Transverse colon (tissue), 4 donors: Measurements from ENCODE around the gene DEK. TPM values are rescaled to one million over a fixed set of nuclear protein-coding genes. Genes with fewer than 3 reads are reported as not detected.
A peak's percentile ranks its signal among the peaks of the same experiment; 100 is the strongest.
"Not testable (repeated sequence)": the region's sequence is repeated elsewhere in the genome, so short reads cannot be mapped to it uniquely, and the experiment has no call there.

Experiments used
- DNase-seq: peaks from one replicate; pipeline ENCODE4 v3.0.0-alpha.2; 2019
- H3K27ac ChIP-seq, 4 donors: fragments of 200-600 bp; sonication (generic); 2 replicates each; pipeline ENCODE4 v1.5.1; 2016 to 2018; ENCODE audit warnings: inconsistent platforms in 4 of 4
- H3K27me3 ChIP-seq: fragments of 200-600 bp; sonication (generic); 2 replicates; pipeline ENCODE4 v1.5.1; 2017; ENCODE audit warnings: inconsistent platforms
- H3K36me3 ChIP-seq, 4 donors: fragments of 200-600 bp; sonication (generic); 2 replicates each; pipeline ENCODE4 v1.5.1; 2017 to 2019; ENCODE audit warnings: inconsistent platforms in 4 of 4
- H3K4me1 ChIP-seq, 4 donors: fragments of 200-600 bp; sonication (generic); 2 replicates each; pipeline ENCODE4 v1.5.1; 2017 to 2020; ENCODE audit warnings: inconsistent platforms in 4 of 4
- H3K4me3 ChIP-seq, 4 donors: fragments of 200-600 bp; sonication (generic); 1 replicate in 1 of 4; 2 replicates in 3 of 4; pipeline versions ENCODE4 v1.5.1 to v1.6.1; 2017 to 2019; ENCODE audit warnings: inconsistent platforms in 4 of 4
- H3K9me3 ChIP-seq, 2 donors: fragments of 200-600 bp; sonication (generic); 2 replicates each; pipeline ENCODE4 v1.5.1; 2017 to 2019; ENCODE audit warnings: inconsistent platforms in 2 of 2
- EP300 ChIP-seq: sonication (generic); formaldehyde crosslinking; IDR thresholded peaks from one replicate; pipeline ENCODE4 v1.6.1; 2017; ENCODE audit warnings: antibody characterized with exemption, low read depth
- POLR2A ChIP-seq: fragments of 450-650 bp; IDR thresholded peaks from one replicate; pipeline ENCODE4 v1.6.1; 2016; ENCODE audit warnings: antibody characterized with exemption, mild to moderate bottlenecking, moderate library complexity
- POLR2AphosphoS5 ChIP-seq, 3 donors: sonication (generic); formaldehyde crosslinking; IDR thresholded peaks; one replicate each; pipeline ENCODE4 v1.6.1; 2016; ENCODE audit warnings: antibody characterized with exemption in 3 of 3
- WGBS, 2 donors: methylation state at CpG; one replicate each; pipeline ENCODE4 v1.1.5; 2018; ENCODE audit warnings: low coverage in 1 of 2; 5-methylcytosine and 5-hydroxymethylcytosine counted together
- in situ Hi-C, 4 donors: fragments of 200-750 bp; cut with MboI; loops; one replicate each; pipeline versions ENCODE4 v1.15.0 to v1.15.1; 2017; ENCODE audit warnings: low sequenced_read_pairs in 3 of 4, low pct_ligation_motif_present in 1 of 4, low pct_unique_long_range_greater_than_20kb in 1 of 4
- intact Hi-C: fragments of 100-400 bp; cut with DNase I; formaldehyde crosslinking; loops from one replicate; pipeline ENCODE4 v1.15.1; 2023; ENCODE audit warnings: low total_unique reads
- total RNA-seq, 4 donors: library from RNA; depleted of rRNA; stranded (reverse); fragments of >200 nt; gene quantifications; one replicate each; pipeline ENCODE4 v1.1.0, GENCODE V29; 2016
- TF ChIP-seq, protein P1 (sequence below), 5 experiments: fragments of 200-600 bp in 3 of 5; fragments of 450-650 bp in 2 of 5; sonication (generic) in 3 of 5; IDR thresholded peaks; 1 replicate in 2 of 5; 2 replicates in 3 of 5; pipeline ENCODE4 v1.5.1; 2016 to 2017; ENCODE audit warnings: antibody characterized with exemption in 5 of 5, inconsistent platforms in 3 of 5, mild to moderate bottlenecking in 2 of 5, moderate library complexity in 1 of 5

The DEK gene
- total RNA-seq, 4 donors from 2014 or later, result 96.9 to 175 (median 111) TPM

DNA sequence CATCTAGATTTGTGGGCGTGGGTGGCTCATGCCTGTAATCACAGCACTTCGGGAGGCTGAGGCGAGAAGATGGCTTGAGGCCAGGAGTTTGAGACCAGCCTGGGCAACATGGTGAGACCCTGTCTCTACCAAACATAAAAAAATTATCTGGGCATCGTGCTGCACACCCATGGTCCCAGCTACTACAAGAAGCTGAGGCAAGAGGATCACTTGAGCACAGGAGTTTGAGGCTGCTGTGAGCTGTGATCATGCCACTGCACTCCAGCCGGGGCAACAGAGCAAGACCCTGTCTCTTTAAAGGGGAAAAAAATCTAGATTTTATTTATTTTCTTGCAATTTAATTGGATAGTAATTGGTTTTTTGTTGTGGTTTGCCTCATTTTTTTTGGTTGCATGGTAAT lies 53.6 kb downstream of the DEK start:
- WGBS, 2 donors, result 71 to 88% methylated on average over 1 to 5 of the region's 5 CpGs
- intact Hi-C loops (no loop called here), in situ Hi-C loops (no loop called here)

DNA sequence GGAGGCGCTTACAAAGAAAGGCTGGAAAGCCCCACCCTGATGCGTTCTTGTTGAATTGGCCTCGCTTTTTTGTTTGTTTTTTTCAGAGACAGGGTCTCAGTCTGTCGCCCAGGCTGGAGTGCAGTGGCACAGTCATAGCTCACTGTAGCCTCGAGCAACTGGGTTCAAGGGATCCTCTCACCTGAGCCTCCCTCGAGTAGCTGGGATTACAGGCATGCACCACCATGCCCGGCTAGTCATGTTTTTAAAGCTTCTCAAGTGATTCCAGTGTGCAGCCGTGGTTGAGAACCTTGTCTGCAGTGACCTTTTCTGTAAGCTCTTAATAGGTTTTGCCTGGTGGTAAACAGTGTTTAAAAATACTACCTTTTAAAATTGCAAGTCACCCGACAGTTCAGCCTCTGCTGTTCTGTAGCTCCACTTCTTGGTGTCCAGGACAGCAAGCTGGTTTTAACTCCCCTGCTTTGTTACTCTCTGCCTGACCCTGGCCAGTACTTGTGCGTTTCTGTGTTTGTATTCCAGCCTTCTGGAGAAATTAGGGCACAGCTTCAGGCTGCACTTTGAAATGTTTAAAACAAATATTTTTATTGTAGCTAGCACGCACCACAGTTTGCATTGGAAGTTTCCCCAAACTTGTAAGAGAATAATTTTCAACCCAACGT lies 54.7 kb downstream of the DEK start:
- in situ Hi-C loops, result no loop called here
- H3K36me3 ChIP-seq, result peaks cover 0 to 12% (median 0%) of the 10 kb centered on the region in 4 donors
- WGBS, 2 donors, result 67 to 76% methylated on average over 6 to 12 of the region's 12 CpGs
- intact Hi-C loops, result no loop called here
- no peaks in the 10 kb centered on the region for H3K9me3 ChIP-seq
- H3K4me1 ChIP-seq, result peaks cover 0 to 3% (median 0%) of the 10 kb centered on the region in 4 donors
- H3K27ac ChIP-seq, result peak overlapping the region in 2 of 4 donors; percentile 7 to 29
- no peaks in the 10 kb centered on the region for H3K27me3 ChIP-seq
- no peak for DNase-seq
- no peak for TF ChIP-seq EP300
- no peak for TF ChIP-seq POLR2A
- TF ChIP-seq, protein P1, sequence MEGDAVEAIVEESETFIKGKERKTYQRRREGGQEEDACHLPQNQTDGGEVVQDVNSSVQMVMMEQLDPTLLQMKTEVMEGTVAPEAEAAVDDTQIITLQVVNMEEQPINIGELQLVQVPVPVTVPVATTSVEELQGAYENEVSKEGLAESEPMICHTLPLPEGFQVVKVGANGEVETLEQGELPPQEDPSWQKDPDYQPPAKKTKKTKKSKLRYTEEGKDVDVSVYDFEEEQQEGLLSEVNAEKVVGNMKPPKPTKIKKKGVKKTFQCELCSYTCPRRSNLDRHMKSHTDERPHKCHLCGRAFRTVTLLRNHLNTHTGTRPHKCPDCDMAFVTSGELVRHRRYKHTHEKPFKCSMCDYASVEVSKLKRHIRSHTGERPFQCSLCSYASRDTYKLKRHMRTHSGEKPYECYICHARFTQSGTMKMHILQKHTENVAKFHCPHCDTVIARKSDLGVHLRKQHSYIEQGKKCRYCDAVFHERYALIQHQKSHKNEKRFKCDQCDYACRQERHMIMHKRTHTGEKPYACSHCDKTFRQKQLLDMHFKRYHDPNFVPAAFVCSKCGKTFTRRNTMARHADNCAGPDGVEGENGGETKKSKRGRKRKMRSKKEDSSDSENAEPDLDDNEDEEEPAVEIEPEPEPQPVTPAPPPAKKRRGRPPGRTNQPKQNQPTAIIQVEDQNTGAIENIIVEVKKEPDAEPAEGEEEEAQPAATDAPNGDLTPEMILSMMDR (IDR thresholded peaks at IDR 0.05), result no peak
- no peak for TF ChIP-seq POLR2AphosphoS5 (IDR thresholded peaks at IDR 0.05)
- H3K4me3 ChIP-seq, result no peak overlapping the region

More for the DNA sequence above, 53.6 kb downstream of the DEK start:
- no peak overlapping the region for H3K4me3 ChIP-seq
- peaks cover 0 to 3% (median 0%) of the 10 kb centered on the region in 4 donors for H3K4me1 ChIP-seq
- no peak for DNase-seq
- TF ChIP-seq POLR2AphosphoS5 (IDR thresholded peaks at IDR 0.05), result no peak
- TF ChIP-seq, protein P1 (IDR thresholded peaks at IDR 0.05), result no peak
- TF ChIP-seq EP300, result no peak
- TF ChIP-seq POLR2A, result no peak
- H3K27ac ChIP-seq, result no peak overlapping the region
- no peaks in the 10 kb centered on the region for H3K9me3 ChIP-seq
- no peaks in the 10 kb centered on the region for H3K27me3 ChIP-seq
- peaks cover 0 to 12% (median 0%) of the 10 kb centered on the region in 4 donors for H3K36me3 ChIP-seq

DNA sequence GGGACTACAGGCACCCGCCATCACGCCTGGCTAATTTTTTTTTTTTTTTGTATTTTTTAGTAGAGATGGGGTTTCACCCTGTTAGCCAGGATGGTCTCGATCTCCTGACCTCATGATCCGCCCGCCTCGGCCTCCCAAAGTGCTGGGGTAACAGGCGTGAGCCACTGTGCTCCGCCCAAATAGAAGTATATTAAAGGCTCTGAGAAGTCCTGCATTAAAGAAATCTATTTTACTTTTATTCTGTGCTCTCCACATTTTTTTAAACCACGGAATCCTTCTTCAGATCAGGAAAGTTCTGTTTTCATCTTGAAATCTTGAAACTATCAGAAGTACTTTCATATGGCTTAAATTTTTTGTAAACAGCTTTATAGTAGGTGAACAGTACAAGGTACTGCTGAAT lies 55.6 kb downstream of the DEK start:
- H3K27ac ChIP-seq, H3K9me3 ChIP-seq, intact Hi-C loops, in situ Hi-C loops, DNase-seq, H3K4me1 ChIP-seq, H3K27me3 ChIP-seq, H3K4me3 ChIP-seq: not testable (repeated sequence)
- WGBS, 2 donors, result 94 to 96% methylated on average over 8 to 9 of the region's 9 CpGs
- peaks cover 0 to 12% (median 0%) of the 10 kb centered on the region in 4 donors for H3K36me3 ChIP-seq

DNA sequence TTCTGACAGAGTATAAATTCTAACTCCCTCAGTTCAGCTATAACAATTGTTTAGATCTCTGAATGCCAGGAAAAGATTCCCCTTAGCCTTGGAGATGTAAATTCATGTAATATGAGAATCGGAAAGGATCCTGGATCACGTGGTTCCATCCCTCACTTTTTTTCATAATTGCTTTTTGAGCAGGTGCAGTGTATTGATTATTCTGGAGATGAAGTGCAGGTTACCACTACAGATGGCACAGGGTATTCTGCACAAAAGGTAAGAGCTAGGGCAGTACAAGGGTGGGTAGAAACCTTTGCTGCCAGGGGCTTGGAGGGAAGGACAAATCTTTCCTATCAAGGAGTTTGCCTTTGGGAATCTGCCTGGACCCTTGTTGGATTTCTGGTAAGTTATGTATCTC lies 56.4 kb downstream of the DEK start:
- WGBS, 2 donors, result 54 to 87% methylated on average over 2 of the region's 2 CpGs
- in situ Hi-C loops, result no loop called here
- peak overlapping the region; percentile 44 to 62 (median 51) for H3K27ac ChIP-seq
- TF ChIP-seq POLR2AphosphoS5 (IDR thresholded peaks at IDR 0.05), result no peak
- no peak for TF ChIP-seq EP300
- TF ChIP-seq, protein P1 (IDR thresholded peaks at IDR 0.05), result no peak
- TF ChIP-seq POLR2A, result no peak
- H3K27me3 ChIP-seq, result no peaks in the 10 kb centered on the region
- peaks cover 0 to 3% (median 0%) of the 10 kb centered on the region in 4 donors for H3K4me1 ChIP-seq
- H3K9me3 ChIP-seq, result no peaks in the 10 kb centered on the region
- no peak for DNase-seq
- intact Hi-C loops, result no loop called here
- no peak overlapping the region for H3K4me3 ChIP-seq
- H3K36me3 ChIP-seq, result peaks cover 0 to 17% (median 0%) of the 10 kb centered on the region in 4 donors
